HepG2 (cell line): ENCODE measurements around the gene CCL27. TPM values are rescaled to one million over a fixed set of nuclear protein-coding genes. Genes with fewer than 3 reads are reported as not detected.

ENCODE experiments used
- HOXA7 ChIP-seq: sonication (generic); formaldehyde crosslinking; IDR thresholded peaks from 2 replicates; pipeline ENCODE4 v1.8.1; 2022; ENCODE audit warnings: mild to moderate bottlenecking, missing genetic modification reagents, moderate library complexity
- KDM4B ChIP-seq: sonication (generic); formaldehyde crosslinking; IDR thresholded peaks from 2 replicates; pipeline ENCODE4 v1.4.0; 2020; ENCODE audit warnings: missing genetic modification reagents
- MTF2 ChIP-seq: sonication (generic); formaldehyde crosslinking; IDR thresholded peaks from 2 replicates; pipeline ENCODE4 v1.5.0; 2020; ENCODE audit warnings: missing genetic modification reagents, borderline replicate concordance
- NR1H2 ChIP-seq: sonication (generic); formaldehyde crosslinking; IDR thresholded peaks from 2 replicates; pipeline ENCODE4 v1.8.1; 2022; ENCODE audit warnings: low read depth, missing genetic modification reagents, borderline replicate concordance
- PAF1 ChIP-seq: IDR thresholded peaks from 2 replicates; pipeline ENCODE4 v1.6.1; 2016; ENCODE audit warnings: missing genetic modification reagents, missing compliant biosample characterization
- POGZ ChIP-seq: sonication (generic); formaldehyde crosslinking; IDR thresholded peaks from 2 replicates; pipeline ENCODE4 v1.4.0; 2020; ENCODE audit warnings: mild to moderate bottlenecking, missing genetic modification reagents
- PRPF4 ChIP-seq: fragments of 200-400 bp; formaldehyde crosslinking; IDR thresholded peaks from 2 replicates; pipeline ENCODE4 v1.6.1; 2016; ENCODE audit warnings: low read length, low read depth; ENCODE audit not compliant: poor library complexity, severe bottlenecking
- SP2 ChIP-seq: sonication (generic); formaldehyde crosslinking; IDR thresholded peaks from 2 replicates; pipeline ENCODE4 v1.5.1; 2020; ENCODE audit warnings: mild to moderate bottlenecking, missing genetic modification reagents
- TRIM24 ChIP-seq: sonication (generic); formaldehyde crosslinking; IDR thresholded peaks from 2 replicates; pipeline ENCODE4 v1.8.0; 2022; ENCODE audit warnings: mild to moderate bottlenecking, missing genetic modification reagents
- ZBTB20 ChIP-seq: sonication (generic); formaldehyde crosslinking; IDR thresholded peaks from 2 replicates; pipeline ENCODE4 v1.8.1; 2023; ENCODE audit warnings: missing genetic modification reagents, low read depth, mild to moderate bottlenecking, borderline replicate concordance
- ZNF251 ChIP-seq: sonication (generic); formaldehyde crosslinking; IDR thresholded peaks from 2 replicates; pipeline ENCODE4 v1.9.0; 2021; ENCODE audit warnings: mild to moderate bottlenecking, missing genetic modification reagents
- ZNF441 ChIP-seq: sonication (generic); formaldehyde crosslinking; IDR thresholded peaks from 2 replicates; pipeline ENCODE4 v1.7.0; 2021; ENCODE audit warnings: missing genetic modification reagents, borderline replicate concordance
- ZNF7 ChIP-seq: IDR thresholded peaks from 2 replicates; pipeline ENCODE4 v1.6.1; 2016; ENCODE audit warnings: missing biosample characterization, missing genetic modification reagents
- ZNF761 ChIP-seq: sonication (generic); formaldehyde crosslinking; conservative IDR thresholded peaks from 2 replicates; pipeline ENCODE4 v1.4.0; 2020; ENCODE audit warnings: mild to moderate bottlenecking, missing genetic modification reagents
- polyA plus RNA-seq, 8 experiments: library from polyadenylated mRNA; depleted of rRNA in 3 of 8; stranded (reverse) in 7 of 8; unstranded in 1 of 8; fragments of >200 nt; fragmentation: Illumina TruSeq in 4 of 8; extraction: Trizol in 4 of 8; gene quantifications; 2 replicates each; pipeline versions ENCODE4 v1.2.1 to v1.2.3, GENCODE V29; 2011 to 2016; ENCODE audit warnings: low read depth in 4 of 8, missing spikeins in 1 of 8, mixed read lengths in 1 of 8; ENCODE audit not compliant: insufficient read depth in 1 of 8
- total RNA-seq, 5 experiments: library from RNA; depleted of rRNA; stranded (reverse); fragments of >200 nt; fragmentation: Illumina TruSeq; extraction: Trizol; gene quantifications; 2 replicates each; pipeline ENCODE4 v1.2.3, GENCODE V29; 2016; ENCODE audit warnings: low read depth in 1 of 5
- TF ChIP-seq, protein P1 (sequence below): IDR thresholded peaks from 2 replicates; pipeline ENCODE4 v1.4.0; 2020; ENCODE audit warnings: mild to moderate bottlenecking, missing genetic modification reagents
- TF ChIP-seq, protein P2 (sequence below): sonication (generic); formaldehyde crosslinking; IDR thresholded peaks from 2 replicates; pipeline ENCODE4 v1.4.0; 2020; ENCODE audit warnings: missing genetic modification reagents; ENCODE audit errors: not compliant biosample characterization
- TF ChIP-seq, protein P3 (sequence below): sonication (generic); formaldehyde crosslinking; IDR thresholded peaks from 2 replicates; pipeline ENCODE4 v1.5.1; 2020; ENCODE audit warnings: mild to moderate bottlenecking, missing genetic modification reagents, moderate library complexity
- TF ChIP-seq, protein P4 (sequence below): sonication (generic); formaldehyde crosslinking; IDR thresholded peaks from 2 replicates; pipeline ENCODE4 v1.8.0; 2022; ENCODE audit warnings: mild to moderate bottlenecking, missing genetic modification reagents, moderate library complexity
- TF ChIP-seq, protein P5 (sequence below): sonication (generic); formaldehyde crosslinking; IDR thresholded peaks from 2 replicates; pipeline ENCODE4 v1.8.1; 2022; ENCODE audit warnings: low read depth, mild to moderate bottlenecking, missing genetic modification reagents

CCL27 gene
- total and polyA plus RNA-seq, 2 of the 13 experiments (the other 11 are each of a cell fraction or from before 2014, with no cell fraction given) = not detected

DNA sequence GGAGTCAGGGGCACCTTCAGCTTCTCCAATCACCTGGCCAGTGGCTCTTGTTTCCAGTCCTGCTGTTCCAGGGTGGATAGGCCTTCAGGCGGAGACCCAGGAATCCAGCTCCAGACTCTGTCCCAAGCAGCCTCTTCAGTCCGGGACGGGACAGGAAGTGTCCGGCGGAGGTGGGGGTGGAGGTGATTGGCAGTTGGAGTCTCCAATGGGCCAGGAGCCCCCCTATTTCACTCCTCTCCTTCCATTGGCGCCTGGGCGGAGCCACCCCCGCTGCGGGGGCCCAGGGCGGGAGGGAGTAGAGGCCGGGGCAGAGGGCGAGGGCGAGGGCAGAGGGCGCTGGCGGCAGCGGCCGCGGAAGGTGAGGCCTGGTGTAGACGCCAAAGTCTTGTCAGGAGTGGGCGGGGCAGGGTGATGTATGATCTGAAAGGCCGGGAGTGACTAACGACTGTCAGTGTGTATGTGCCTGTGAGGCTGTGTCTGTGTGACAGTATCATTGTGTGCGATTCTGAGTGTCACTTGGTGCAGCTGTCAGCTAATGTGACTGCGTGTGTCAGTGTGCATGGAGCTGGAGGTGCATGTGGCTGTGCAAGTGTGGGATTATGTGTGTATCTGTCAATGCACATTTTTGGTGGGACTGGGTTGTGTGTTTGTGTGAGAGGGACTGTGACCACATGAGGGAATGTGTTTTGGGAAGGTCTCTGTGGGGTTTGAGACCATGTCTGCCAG, 10.4 kb downstream of the CCL27 start, which contains the start of gene IL11RA (continued):
- TF ChIP-seq, protein P1, sequence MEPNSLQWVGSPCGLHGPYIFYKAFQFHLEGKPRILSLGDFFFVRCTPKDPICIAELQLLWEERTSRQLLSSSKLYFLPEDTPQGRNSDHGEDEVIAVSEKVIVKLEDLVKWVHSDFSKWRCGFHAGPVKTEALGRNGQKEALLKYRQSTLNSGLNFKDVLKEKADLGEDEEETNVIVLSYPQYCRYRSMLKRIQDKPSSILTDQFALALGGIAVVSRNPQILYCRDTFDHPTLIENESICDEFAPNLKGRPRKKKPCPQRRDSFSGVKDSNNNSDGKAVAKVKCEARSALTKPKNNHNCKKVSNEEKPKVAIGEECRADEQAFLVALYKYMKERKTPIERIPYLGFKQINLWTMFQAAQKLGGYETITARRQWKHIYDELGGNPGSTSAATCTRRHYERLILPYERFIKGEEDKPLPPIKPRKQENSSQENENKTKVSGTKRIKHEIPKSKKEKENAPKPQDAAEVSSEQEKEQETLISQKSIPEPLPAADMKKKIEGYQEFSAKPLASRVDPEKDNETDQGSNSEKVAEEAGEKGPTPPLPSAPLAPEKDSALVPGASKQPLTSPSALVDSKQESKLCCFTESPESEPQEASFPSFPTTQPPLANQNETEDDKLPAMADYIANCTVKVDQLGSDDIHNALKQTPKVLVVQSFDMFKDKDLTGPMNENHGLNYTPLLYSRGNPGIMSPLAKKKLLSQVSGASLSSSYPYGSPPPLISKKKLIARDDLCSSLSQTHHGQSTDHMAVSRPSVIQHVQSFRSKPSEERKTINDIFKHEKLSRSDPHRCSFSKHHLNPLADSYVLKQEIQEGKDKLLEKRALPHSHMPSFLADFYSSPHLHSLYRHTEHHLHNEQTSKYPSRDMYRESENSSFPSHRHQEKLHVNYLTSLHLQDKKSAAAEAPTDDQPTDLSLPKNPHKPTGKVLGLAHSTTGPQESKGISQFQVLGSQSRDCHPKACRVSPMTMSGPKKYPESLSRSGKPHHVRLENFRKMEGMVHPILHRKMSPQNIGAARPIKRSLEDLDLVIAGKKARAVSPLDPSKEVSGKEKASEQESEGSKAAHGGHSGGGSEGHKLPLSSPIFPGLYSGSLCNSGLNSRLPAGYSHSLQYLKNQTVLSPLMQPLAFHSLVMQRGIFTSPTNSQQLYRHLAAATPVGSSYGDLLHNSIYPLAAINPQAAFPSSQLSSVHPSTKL (CRISPR knock-in tag) = peak; percentile 66; the same call in 1 of the 2 replicates
- TF ChIP-seq PAF1 (CRISPR knock-in tag) (peak; percentile 58; the same call in 1 of the 2 replicates), POGZ (CRISPR knock-in tag) (peak; percentile 82), SP2 (CRISPR knock-in tag) (peak; percentile 92), KDM4B (CRISPR knock-in tag) (no peak), ZNF761 (CRISPR knock-in tag) (no peak), MTF2 (no peak), PRPF4 (no peak), ZNF251 (CRISPR knock-in tag) (no peak), ZBTB20 (CRISPR knock-in tag) (no peak), ZNF441 (no peak; the same call in 1 of the 2 replicates), HOXA7 (CRISPR knock-in tag) (no peak), NR1H2 (no peak), TRIM24 (CRISPR knock-in tag) (no peak), ZNF7 (no peak)
- TF ChIP-seq, protein P2, sequence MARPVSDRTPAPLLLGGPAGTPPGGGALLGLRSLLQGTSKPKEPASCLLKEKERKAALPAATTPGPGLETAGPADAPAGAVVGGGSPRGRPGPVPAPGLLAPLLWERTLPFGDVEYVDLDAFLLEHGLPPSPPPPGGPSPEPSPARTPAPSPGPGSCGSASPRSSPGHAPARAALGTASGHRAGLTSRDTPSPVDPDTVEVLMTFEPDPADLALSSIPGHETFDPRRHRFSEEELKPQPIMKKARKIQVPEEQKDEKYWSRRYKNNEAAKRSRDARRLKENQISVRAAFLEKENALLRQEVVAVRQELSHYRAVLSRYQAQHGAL (CRISPR knock-in tag) = no peak
- TF ChIP-seq, protein P3, sequence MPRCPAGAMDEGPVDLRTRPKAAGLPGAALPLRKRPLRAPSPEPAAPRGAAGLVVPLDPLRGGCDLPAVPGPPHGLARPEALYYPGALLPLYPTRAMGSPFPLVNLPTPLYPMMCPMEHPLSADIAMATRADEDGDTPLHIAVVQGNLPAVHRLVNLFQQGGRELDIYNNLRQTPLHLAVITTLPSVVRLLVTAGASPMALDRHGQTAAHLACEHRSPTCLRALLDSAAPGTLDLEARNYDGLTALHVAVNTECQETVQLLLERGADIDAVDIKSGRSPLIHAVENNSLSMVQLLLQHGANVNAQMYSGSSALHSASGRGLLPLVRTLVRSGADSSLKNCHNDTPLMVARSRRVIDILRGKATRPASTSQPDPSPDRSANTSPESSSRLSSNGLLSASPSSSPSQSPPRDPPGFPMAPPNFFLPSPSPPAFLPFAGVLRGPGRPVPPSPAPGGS (CRISPR knock-in tag) = no peak
- TF ChIP-seq, protein P4, sequence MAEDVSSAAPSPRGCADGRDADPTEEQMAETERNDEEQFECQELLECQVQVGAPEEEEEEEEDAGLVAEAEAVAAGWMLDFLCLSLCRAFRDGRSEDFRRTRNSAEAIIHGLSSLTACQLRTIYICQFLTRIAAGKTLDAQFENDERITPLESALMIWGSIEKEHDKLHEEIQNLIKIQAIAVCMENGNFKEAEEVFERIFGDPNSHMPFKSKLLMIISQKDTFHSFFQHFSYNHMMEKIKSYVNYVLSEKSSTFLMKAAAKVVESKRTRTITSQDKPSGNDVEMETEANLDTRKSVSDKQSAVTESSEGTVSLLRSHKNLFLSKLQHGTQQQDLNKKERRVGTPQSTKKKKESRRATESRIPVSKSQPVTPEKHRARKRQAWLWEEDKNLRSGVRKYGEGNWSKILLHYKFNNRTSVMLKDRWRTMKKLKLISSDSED (CRISPR knock-in tag) = no peak
- TF ChIP-seq, protein P5, sequence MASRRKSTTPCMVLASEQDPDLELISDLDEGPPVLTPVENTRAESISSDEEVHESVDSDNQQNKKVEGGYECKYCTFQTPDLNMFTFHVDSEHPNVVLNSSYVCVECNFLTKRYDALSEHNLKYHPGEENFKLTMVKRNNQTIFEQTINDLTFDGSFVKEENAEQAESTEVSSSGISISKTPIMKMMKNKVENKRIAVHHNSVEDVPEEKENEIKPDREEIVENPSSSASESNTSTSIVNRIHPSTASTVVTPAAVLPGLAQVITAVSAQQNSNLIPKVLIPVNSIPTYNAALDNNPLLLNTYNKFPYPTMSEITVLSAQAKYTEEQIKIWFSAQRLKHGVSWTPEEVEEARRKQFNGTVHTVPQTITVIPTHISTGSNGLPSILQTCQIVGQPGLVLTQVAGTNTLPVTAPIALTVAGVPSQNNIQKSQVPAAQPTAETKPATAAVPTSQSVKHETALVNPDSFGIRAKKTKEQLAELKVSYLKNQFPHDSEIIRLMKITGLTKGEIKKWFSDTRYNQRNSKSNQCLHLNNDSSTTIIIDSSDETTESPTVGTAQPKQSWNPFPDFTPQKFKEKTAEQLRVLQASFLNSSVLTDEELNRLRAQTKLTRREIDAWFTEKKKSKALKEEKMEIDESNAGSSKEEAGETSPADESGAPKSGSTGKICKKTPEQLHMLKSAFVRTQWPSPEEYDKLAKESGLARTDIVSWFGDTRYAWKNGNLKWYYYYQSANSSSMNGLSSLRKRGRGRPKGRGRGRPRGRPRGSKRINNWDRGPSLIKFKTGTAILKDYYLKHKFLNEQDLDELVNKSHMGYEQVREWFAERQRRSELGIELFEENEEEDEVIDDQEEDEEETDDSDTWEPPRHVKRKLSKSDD (CRISPR knock-in tag) = no peak
